Measurements from ENCODE around the gene PURA.

DNA sequence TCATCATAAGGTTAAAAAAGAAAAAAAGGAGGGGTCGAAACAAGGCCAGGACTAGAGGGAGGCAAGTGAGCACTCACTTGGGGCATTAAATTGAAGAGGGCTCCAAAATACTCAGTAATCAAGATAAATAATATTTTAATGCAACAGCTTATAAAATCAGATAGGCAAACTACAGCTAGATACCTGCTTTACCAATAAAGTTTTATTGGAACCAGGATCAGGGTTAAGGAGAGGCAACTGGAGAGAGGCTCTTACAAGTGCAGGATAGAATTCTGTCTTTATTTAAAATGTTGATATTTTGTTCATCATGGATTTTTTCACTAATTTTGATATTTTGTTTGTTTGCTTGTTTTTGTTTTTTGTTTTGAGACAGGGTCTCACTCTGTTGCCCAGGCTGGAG, 30.3 kb upstream of the PURA start:
- TF ChIP-seq, protein P1, sequence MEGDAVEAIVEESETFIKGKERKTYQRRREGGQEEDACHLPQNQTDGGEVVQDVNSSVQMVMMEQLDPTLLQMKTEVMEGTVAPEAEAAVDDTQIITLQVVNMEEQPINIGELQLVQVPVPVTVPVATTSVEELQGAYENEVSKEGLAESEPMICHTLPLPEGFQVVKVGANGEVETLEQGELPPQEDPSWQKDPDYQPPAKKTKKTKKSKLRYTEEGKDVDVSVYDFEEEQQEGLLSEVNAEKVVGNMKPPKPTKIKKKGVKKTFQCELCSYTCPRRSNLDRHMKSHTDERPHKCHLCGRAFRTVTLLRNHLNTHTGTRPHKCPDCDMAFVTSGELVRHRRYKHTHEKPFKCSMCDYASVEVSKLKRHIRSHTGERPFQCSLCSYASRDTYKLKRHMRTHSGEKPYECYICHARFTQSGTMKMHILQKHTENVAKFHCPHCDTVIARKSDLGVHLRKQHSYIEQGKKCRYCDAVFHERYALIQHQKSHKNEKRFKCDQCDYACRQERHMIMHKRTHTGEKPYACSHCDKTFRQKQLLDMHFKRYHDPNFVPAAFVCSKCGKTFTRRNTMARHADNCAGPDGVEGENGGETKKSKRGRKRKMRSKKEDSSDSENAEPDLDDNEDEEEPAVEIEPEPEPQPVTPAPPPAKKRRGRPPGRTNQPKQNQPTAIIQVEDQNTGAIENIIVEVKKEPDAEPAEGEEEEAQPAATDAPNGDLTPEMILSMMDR (conservative IDR thresholded peaks at IDR 0.05; ENCODE audit: low read depth, low read length) = no peak
- TF ChIP-seq EZH2 (IDR thresholded peaks at IDR 0.05; ENCODE audit: borderline replicate concordance, low read depth, low read length, poor library complexity, severe bottlenecking) = no peak

All from A673 (cell line).